K562 (cell line): ENCODE measurements around the gene GALNT16.
"Not testable (repeated sequence)": the region's sequence is repeated elsewhere in the genome, so short reads cannot be mapped to it uniquely, and the experiment has no call there.

Source experiments
- ARID2 ChIP-seq: fragments of 450-650 bp; IDR thresholded peaks from 2 replicates; pipeline ENCODE4 v1.6.1; 2017; ENCODE audit warnings: antibody characterized with exemption, mild to moderate bottlenecking
- CBX2 ChIP-seq: fragments of 200-600 bp; sonication (generic); IDR thresholded peaks from one replicate; pipeline ENCODE4 v1.6.1; 2012; ENCODE audit warnings: mild to moderate bottlenecking, low read length, inconsistent platforms; ENCODE audit not compliant: insufficient read depth, poor library complexity, severe bottlenecking
- CTCF ChIP-seq, 3 experiments: IDR thresholded peaks in 2 of 3; conservative IDR thresholded peaks in 1 of 3; 2 replicates each; pipeline ENCODE4 v1.5.1; 2011 to 2012; ENCODE audit warnings: low read length in 3 of 3, mild to moderate bottlenecking in 3 of 3, control low read depth in 2 of 3, improper control_type of control experiment in 1 of 3, inconsistent platforms in 1 of 3, low read depth in 1 of 3, mixed read lengths in 1 of 3, moderate library complexity in 1 of 3; ENCODE audit not compliant: insufficient read depth in 2 of 3
- ETV6 ChIP-seq, 3 experiments: fragments of 150-350 bp in 1 of 3; sonication (generic) in 1 of 3; formaldehyde crosslinking in 1 of 3; IDR thresholded peaks; 2 replicates each; pipeline versions ENCODE4 v1.6.1 to v1.8.0; 2014 to 2022; ENCODE audit warnings: borderline replicate concordance in 2 of 3, low read depth in 2 of 3, antibody characterized with exemption in 1 of 3, low read length in 1 of 3, mild to moderate bottlenecking in 1 of 3, missing genetic modification reagents in 1 of 3
- HDAC6 ChIP-seq: IDR thresholded peaks from 2 replicates; pipeline ENCODE4 v1.6.1; 2012; ENCODE audit warnings: low read depth, mild to moderate bottlenecking, control low read depth, inconsistent platforms, low read length, moderate library complexity
- MTA3 ChIP-seq: fragments of 450-650 bp; formaldehyde crosslinking; IDR thresholded peaks from 2 replicates; pipeline ENCODE4 v1.6.1; 2017; ENCODE audit warnings: mild to moderate bottlenecking, borderline replicate concordance
- RNF219 ChIP-seq: fragments of 250-450 bp; sonication (Bioruptor Pico); IDR thresholded peaks from 2 replicates; pipeline ENCODE4 v1.5.0; 2022; ENCODE audit warnings: mild to moderate bottlenecking
- SMC3 ChIP-seq: conservative IDR thresholded peaks from 2 replicates; pipeline ENCODE4 v1.6.1; 2011; ENCODE audit warnings: low read depth, low read length, improper control_type of control experiment; ENCODE audit not compliant: insufficient read depth
- TAF15 ChIP-seq: fragments of 200-400 bp; formaldehyde crosslinking; IDR thresholded peaks from 2 replicates; pipeline ENCODE4 v1.6.1; 2017; ENCODE audit warnings: mild to moderate bottlenecking, low read depth, low read length, moderate library complexity
- USF2 ChIP-seq: sonication (generic); formaldehyde crosslinking; IDR thresholded peaks from 2 replicates; pipeline ENCODE4 v1.5.0; 2020; ENCODE audit warnings: missing genetic modification reagents

- not testable (repeated sequence) for TF ChIP-seq TAF15; CBX2; CTCF (IDR thresholded peaks at IDR 0.05 in 2 of 3, conservative IDR thresholded peaks at IDR 0.05 in 1 of 3; ENCODE audit: insufficient read depth in 2 of 3, low read depth in 1 of 3, low read length in 3 of 3); RNF219 (CRISPR knock-in tag); USF2 (CRISPR knock-in tag); SMC3; ETV6 (IDR thresholded peaks at IDR 0.05; ENCODE audit: borderline replicate concordance in 1 of 2, low read depth in 2 of 2, low read length in 1 of 2); ETV6 (CRISPR knock-in tag; IDR thresholded peaks at IDR 0.05; ENCODE audit: borderline replicate concordance); MTA3; HDAC6; ARID2
Observed at GRCh38 chr14:69391400-69391799, 131.4 kb downstream of the GALNT16 start.
